ENCODE data around the gene COQ7.

Gene COQ7

GRCh38 chr16:19102187-19102872 lies 34.9 kb downstream of the COQ7 start:
- Histone ChIP-seq H3K27ac (ENCODE audit: poor library complexity, severe bottlenecking) (no peak overlapping the region), H3K36me3 (ENCODE audit: low read depth) (no peaks in the 10 kb centered on the region), H3K4me1 (ENCODE audit: insufficient read depth, poor library complexity, severe bottlenecking) (peaks cover 2% of the 10 kb centered on the region), H3K27me3 (ENCODE audit: insufficient read depth, poor library complexity, severe bottlenecking) (no peaks in the 10 kb centered on the region), H3K9me3 (ENCODE audit: severe bottlenecking) (no peaks in the 10 kb centered on the region), H3K4me3 (ENCODE audit: severe bottlenecking) (no peak overlapping the region)
- TF ChIP-seq, protein P1, sequence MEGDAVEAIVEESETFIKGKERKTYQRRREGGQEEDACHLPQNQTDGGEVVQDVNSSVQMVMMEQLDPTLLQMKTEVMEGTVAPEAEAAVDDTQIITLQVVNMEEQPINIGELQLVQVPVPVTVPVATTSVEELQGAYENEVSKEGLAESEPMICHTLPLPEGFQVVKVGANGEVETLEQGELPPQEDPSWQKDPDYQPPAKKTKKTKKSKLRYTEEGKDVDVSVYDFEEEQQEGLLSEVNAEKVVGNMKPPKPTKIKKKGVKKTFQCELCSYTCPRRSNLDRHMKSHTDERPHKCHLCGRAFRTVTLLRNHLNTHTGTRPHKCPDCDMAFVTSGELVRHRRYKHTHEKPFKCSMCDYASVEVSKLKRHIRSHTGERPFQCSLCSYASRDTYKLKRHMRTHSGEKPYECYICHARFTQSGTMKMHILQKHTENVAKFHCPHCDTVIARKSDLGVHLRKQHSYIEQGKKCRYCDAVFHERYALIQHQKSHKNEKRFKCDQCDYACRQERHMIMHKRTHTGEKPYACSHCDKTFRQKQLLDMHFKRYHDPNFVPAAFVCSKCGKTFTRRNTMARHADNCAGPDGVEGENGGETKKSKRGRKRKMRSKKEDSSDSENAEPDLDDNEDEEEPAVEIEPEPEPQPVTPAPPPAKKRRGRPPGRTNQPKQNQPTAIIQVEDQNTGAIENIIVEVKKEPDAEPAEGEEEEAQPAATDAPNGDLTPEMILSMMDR (IDR thresholded peaks at IDR 0.05; ENCODE audit: poor library complexity, severe bottlenecking) = no peak
- DNase-seq (ENCODE audit: low spot score) = no peak
- no peak for ATAC-seq (ENCODE audit: low read depth)

DNA sequence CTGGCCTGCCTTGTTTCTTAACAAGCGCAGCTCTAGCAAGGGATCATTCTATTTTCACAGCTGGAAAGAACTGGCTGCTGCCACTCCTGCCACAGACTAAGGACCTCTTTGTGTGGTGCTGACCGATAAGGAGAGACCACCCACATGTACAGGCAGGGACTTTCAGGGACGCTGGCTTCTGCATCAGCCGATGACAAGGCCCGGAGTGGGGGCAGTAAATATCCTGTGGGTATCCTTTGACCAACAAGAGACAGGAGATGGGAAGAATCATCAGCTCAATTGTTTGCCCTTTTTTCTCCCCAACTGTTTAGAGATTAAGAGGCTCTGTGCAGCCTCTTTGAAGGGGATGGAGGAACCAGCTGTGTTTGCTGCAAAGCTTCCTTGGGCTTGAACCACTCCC lies 37.2 kb downstream of the COQ7 start:
- Histone ChIP-seq H3K27me3 (ENCODE audit: insufficient read depth, poor library complexity, severe bottlenecking) (no peaks in the 10 kb centered on the region), H3K4me1 (ENCODE audit: insufficient read depth, poor library complexity, severe bottlenecking) (peaks cover 13% of the 10 kb centered on the region), H3K9me3 (ENCODE audit: severe bottlenecking) (no peaks in the 10 kb centered on the region), H3K4me3 (ENCODE audit: severe bottlenecking) (no peak overlapping the region), H3K27ac (ENCODE audit: poor library complexity, severe bottlenecking) (no peak overlapping the region), H3K36me3 (ENCODE audit: low read depth) (no peaks in the 10 kb centered on the region)
- ATAC-seq (ENCODE audit: low read depth) (no peak), DNase-seq (ENCODE audit: low spot score) (no peak)
- TF ChIP-seq, protein P1 (IDR thresholded peaks at IDR 0.05; ENCODE audit: poor library complexity, severe bottlenecking) = no peak

DNA sequence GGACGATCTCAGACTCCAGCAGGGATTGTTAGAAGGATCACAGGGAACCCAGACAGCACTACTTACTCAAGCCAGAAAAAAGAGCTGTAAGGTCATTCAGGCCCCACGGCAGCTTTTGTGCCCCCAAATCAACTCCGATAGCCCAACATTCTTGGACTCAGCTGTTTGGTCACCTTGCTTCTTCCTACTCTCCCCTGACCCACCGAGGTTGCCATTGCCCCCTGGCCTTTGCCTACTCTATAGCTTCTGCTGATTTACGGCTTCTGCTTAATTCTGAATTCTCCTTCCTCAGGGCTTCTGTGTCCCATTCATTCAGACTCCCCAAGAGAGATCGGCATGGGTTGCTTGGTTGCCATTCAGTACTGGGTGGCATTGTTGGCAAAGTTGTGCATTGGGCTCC lies 37.7 kb downstream of the COQ7 start:
- H3K27me3 ChIP-seq (ENCODE audit: insufficient read depth, poor library complexity, severe bottlenecking) = no peaks in the 10 kb centered on the region
- ATAC-seq (ENCODE audit: low read depth) (no peak), DNase-seq (ENCODE audit: low spot score) (no peak)
- H3K4me1 ChIP-seq (ENCODE audit: insufficient read depth, poor library complexity, severe bottlenecking) = peaks cover 13% of the 10 kb centered on the region
- no peak overlapping the region for H3K4me3 ChIP-seq (ENCODE audit: severe bottlenecking)
- no peak overlapping the region for H3K27ac ChIP-seq (ENCODE audit: poor library complexity, severe bottlenecking)
- TF ChIP-seq, protein P1 (IDR thresholded peaks at IDR 0.05; ENCODE audit: poor library complexity, severe bottlenecking) = no peak
- no peaks in the 10 kb centered on the region for H3K9me3 ChIP-seq (ENCODE audit: severe bottlenecking)
- no peaks in the 10 kb centered on the region for H3K36me3 ChIP-seq (ENCODE audit: low read depth)

GRCh38 chr16:19105891-19106624 lies 38.6 kb downstream of the COQ7 start:
- Histone ChIP-seq H3K4me3 (ENCODE audit: severe bottlenecking) (no peak overlapping the region), H3K36me3 (ENCODE audit: low read depth) (no peaks in the 10 kb centered on the region), H3K9me3 (ENCODE audit: severe bottlenecking) (no peaks in the 10 kb centered on the region), H3K27ac (ENCODE audit: poor library complexity, severe bottlenecking) (no peak overlapping the region), H3K4me1 (ENCODE audit: insufficient read depth, poor library complexity, severe bottlenecking) (peaks cover 13% of the 10 kb centered on the region), H3K27me3 (ENCODE audit: insufficient read depth, poor library complexity, severe bottlenecking) (no peaks in the 10 kb centered on the region)
- ATAC-seq (ENCODE audit: low read depth) (no peak), DNase-seq (ENCODE audit: low spot score) (no peak)
- TF ChIP-seq, protein P1 (IDR thresholded peaks at IDR 0.05; ENCODE audit: poor library complexity, severe bottlenecking) = no peak

DNA sequence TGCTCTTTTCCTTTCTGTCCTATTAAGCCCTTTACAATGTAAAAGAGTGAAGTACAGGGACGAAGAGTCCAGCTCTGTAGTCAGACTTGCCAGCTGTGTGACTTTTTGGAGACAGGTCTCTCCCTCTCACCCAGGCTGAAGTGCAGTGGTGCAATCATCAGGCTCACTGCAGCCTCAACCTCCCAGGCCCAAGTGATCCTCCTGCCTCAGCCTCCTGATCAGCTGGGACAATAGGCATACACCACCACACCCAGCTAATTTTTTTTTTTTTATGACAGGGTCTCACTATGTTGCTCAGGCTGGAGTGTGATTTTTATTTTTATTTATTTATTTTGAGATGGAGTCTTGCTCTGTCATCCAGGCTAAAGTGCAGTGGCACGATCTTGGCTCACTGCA lies 39.2 kb downstream of the COQ7 start:
- Histone ChIP-seq H3K27ac (ENCODE audit: poor library complexity, severe bottlenecking) (peak overlapping the region; percentile 51), H3K4me3 (ENCODE audit: severe bottlenecking) (no peak overlapping the region), H3K9me3 (ENCODE audit: severe bottlenecking) (no peaks in the 10 kb centered on the region), H3K36me3 (ENCODE audit: low read depth) (no peaks in the 10 kb centered on the region), H3K27me3 (ENCODE audit: insufficient read depth, poor library complexity, severe bottlenecking) (no peaks in the 10 kb centered on the region), H3K4me1 (ENCODE audit: insufficient read depth, poor library complexity, severe bottlenecking) (peaks cover 13% of the 10 kb centered on the region)
- TF ChIP-seq, protein P1 (IDR thresholded peaks at IDR 0.05; ENCODE audit: poor library complexity, severe bottlenecking) = no peak
- DNase-seq (ENCODE audit: low spot score) (no peak), ATAC-seq (ENCODE audit: low read depth) (no peak)

Data from RWPE2 (cell line).